ENCODE data around the gene ZDHHC24.

DNA sequence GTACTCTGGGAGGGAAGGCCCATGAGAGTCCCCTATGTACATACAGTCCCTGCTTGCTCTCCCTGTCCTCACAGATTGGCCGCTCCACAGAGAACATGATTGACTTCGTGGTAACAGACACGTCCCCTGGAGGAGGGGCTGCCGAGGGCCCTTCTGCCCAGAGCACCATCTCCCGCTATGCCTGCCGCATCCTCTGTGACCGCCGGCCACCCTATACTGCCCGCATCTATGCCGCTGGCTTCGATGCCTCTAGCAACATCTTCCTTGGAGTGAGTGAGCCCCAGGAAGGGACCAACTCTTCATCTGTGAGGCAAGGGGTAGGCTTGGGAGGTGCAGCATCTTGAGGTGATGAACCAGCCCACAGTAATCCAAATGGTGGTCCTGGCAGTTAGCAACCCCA is 72.7 kb downstream of the ZDHHC24 start:
- TF ChIP-seq, protein P1, sequence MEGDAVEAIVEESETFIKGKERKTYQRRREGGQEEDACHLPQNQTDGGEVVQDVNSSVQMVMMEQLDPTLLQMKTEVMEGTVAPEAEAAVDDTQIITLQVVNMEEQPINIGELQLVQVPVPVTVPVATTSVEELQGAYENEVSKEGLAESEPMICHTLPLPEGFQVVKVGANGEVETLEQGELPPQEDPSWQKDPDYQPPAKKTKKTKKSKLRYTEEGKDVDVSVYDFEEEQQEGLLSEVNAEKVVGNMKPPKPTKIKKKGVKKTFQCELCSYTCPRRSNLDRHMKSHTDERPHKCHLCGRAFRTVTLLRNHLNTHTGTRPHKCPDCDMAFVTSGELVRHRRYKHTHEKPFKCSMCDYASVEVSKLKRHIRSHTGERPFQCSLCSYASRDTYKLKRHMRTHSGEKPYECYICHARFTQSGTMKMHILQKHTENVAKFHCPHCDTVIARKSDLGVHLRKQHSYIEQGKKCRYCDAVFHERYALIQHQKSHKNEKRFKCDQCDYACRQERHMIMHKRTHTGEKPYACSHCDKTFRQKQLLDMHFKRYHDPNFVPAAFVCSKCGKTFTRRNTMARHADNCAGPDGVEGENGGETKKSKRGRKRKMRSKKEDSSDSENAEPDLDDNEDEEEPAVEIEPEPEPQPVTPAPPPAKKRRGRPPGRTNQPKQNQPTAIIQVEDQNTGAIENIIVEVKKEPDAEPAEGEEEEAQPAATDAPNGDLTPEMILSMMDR (IDR thresholded peaks at IDR 0.05), result no peak
- no peak for TF ChIP-seq POLR2AphosphoS5 (IDR thresholded peaks at IDR 0.05)
- no peak for TF ChIP-seq POLR2A (IDR thresholded peaks at IDR 0.05)

All from prostate gland (tissue), 2 donors.